Muscle of leg (tissue), 11 donors: ENCODE results near the gene TSNAX. TPM values are rescaled to one million over a fixed set of nuclear protein-coding genes. Genes with fewer than 3 reads are reported as not detected.
"Not testable (repeated sequence)": the region's sequence is repeated elsewhere in the genome, so short reads cannot be mapped to it uniquely, and the experiment has no call there.

Source experiments
- DNase-seq: peaks from one replicate; pipeline ENCODE4 v3.0.0; 2013
- H3K27ac ChIP-seq: one replicate; pipeline ENCODE4 v1.5.1; 2013; ENCODE audit warnings: mild to moderate bottlenecking, low read length, control low read depth
- H3K27me3 ChIP-seq: one replicate; pipeline ENCODE4 v1.6.1; 2013; ENCODE audit warnings: low read length; ENCODE audit not compliant: control insufficient read depth, insufficient read depth
- H3K36me3 ChIP-seq: one replicate; pipeline ENCODE4 v1.6.1; 2013; ENCODE audit warnings: low read length; ENCODE audit not compliant: control insufficient read depth, insufficient read depth
- H3K4me1 ChIP-seq: one replicate; pipeline ENCODE4 v1.6.1; 2013; ENCODE audit warnings: low read length; ENCODE audit not compliant: control insufficient read depth, insufficient read depth
- H3K4me3 ChIP-seq: one replicate; pipeline ENCODE4 v1.5.1; 2013; ENCODE audit warnings: low read length, control low read depth
- H3K9me3 ChIP-seq: replicated peaks from 2 replicates; pipeline ENCODE4 v1.6.1; 2013; ENCODE audit warnings: low read depth, low read length; ENCODE audit not compliant: control insufficient read depth
- WGBS: methylation state at CpG from one replicate; pipeline ENCODE4 v1.1.5; 2013; ENCODE audit warnings: missing lambda C conversion rate; ENCODE audit not compliant: insufficient coverage; 5-methylcytosine and 5-hydroxymethylcytosine counted together
- polyA plus RNA-seq, 8 donors: library from polyadenylated mRNA; unstranded; fragments of 120-200 nt; gene quantifications; one replicate each; pipeline versions ENCODE4 v1.2.1 to v1.2.3, GENCODE V29; 2013; ENCODE audit warnings: inconsistent platforms in 1 of 8, low replicate concordance in 1 of 8; ENCODE audit not compliant: insufficient read length in 8 of 8, insufficient read depth in 1 of 8
- total RNA-seq: library from RNA; stranded (reverse); fragments of 120-200 nt; gene quantifications from one replicate; pipeline ENCODE4 v1.2.4, GENCODE V29; 2013

The TSNAX gene
- total and polyA plus RNA-seq, 9 donors, result 23.0 to 34.7 (median 30.8) TPM

- DNase-seq, result no peak
- Histone ChIP-seq H3K36me3 (no peaks in the 10 kb centered on the region), H3K9me3 (no peaks in the 10 kb centered on the region), H3K4me1 (no peaks in the 10 kb centered on the region), H3K27me3 (no peaks in the 10 kb centered on the region), H3K27ac (no peak overlapping the region), H3K4me3 (no peak overlapping the region)
- 94% methylated on average over 1 of the region's 11 CpGs for WGBS
These were observed 48.6 kb downstream of the TSNAX start for GRCh38 chr1:231576804-231577718.

GRCh38 chr1:231580874-231581273 is 52.4 kb downstream of the TSNAX start:
- WGBS, result no CpG with 5 or more reads among the region's 1 CpG
- H3K4me3 ChIP-seq, result no peak overlapping the region
- H3K9me3 ChIP-seq, result no peaks in the 10 kb centered on the region
- H3K36me3 ChIP-seq, result no peaks in the 10 kb centered on the region
- H3K4me1 ChIP-seq, result no peaks in the 10 kb centered on the region
- H3K27me3 ChIP-seq, result no peaks in the 10 kb centered on the region
- H3K27ac ChIP-seq, result peak overlapping the region; percentile 29
- no peak for DNase-seq

GRCh38 chr1:231581859-231582258 is 53.4 kb downstream of the TSNAX start:
- DNase-seq, result no peak
- no peaks in the 10 kb centered on the region for H3K4me1 ChIP-seq
- 40% methylated on average over 1 of the region's 2 CpGs for WGBS
- H3K9me3 ChIP-seq, result no peaks in the 10 kb centered on the region
- H3K36me3 ChIP-seq, result no peaks in the 10 kb centered on the region
- H3K27me3 ChIP-seq, result no peaks in the 10 kb centered on the region
- peak overlapping the region; percentile 21 for H3K27ac ChIP-seq
- no peak overlapping the region for H3K4me3 ChIP-seq

GRCh38 chr1:231583376-231583775 is 54.9 kb downstream of the TSNAX start:
- H3K4me1 ChIP-seq, result no peaks in the 10 kb centered on the region
- 57% methylated on average over 1 of the region's 6 CpGs for WGBS
- DNase-seq, result no peak
- no peaks in the 10 kb centered on the region for H3K36me3 ChIP-seq
- no peaks in the 10 kb centered on the region for H3K9me3 ChIP-seq
- no peak overlapping the region for H3K27ac ChIP-seq
- H3K27me3 ChIP-seq, result no peaks in the 10 kb centered on the region
- H3K4me3 ChIP-seq, result no peak overlapping the region

GRCh38 chr1:231584117-231584516 is 55.6 kb downstream of the TSNAX start:
- H3K4me3 ChIP-seq, result no peak overlapping the region
- peak overlapping the region; percentile 59 for H3K27ac ChIP-seq
- H3K27me3 ChIP-seq, result no peaks in the 10 kb centered on the region
- H3K9me3 ChIP-seq, result no peaks in the 10 kb centered on the region
- H3K36me3 ChIP-seq, result no peaks in the 10 kb centered on the region
- DNase-seq, result peak; percentile 63
- WGBS, result 60% methylated on average over 1 of the region's 3 CpGs
- no peaks in the 10 kb centered on the region for H3K4me1 ChIP-seq

- WGBS, result 87% methylated on average over 3 of the region's 5 CpGs
- Histone ChIP-seq H3K4me3 (no peak overlapping the region), H3K9me3 (no peaks in the 10 kb centered on the region), H3K27me3 (no peaks in the 10 kb centered on the region), H3K27ac (no peak overlapping the region), H3K4me1 (no peaks in the 10 kb centered on the region), H3K36me3 (no peaks in the 10 kb centered on the region)
- DNase-seq, result no peak
These were observed 56.5 kb downstream of the TSNAX start for GRCh38 chr1:231584921-231585320.

- Histone ChIP-seq H3K36me3 (no peaks in the 10 kb centered on the region), H3K27ac (no peak overlapping the region), H3K9me3 (peaks cover 2% of the 10 kb centered on the region), H3K4me3 (no peak overlapping the region), H3K27me3 (no peaks in the 10 kb centered on the region), H3K4me1 (no peaks in the 10 kb centered on the region)
- WGBS, result 0% methylated on average over 1 of the region's 12 CpGs
- DNase-seq, result peak; percentile 68
These were observed 62.2 kb downstream of the TSNAX start for GRCh38 chr1:231590453-231591198.

- Histone ChIP-seq H3K9me3 (peaks cover 2% of the 10 kb centered on the region), H3K4me3 (no peak overlapping the region), H3K27me3 (no peaks in the 10 kb centered on the region), H3K4me1 (peaks cover 5% of the 10 kb centered on the region), H3K27ac (no peak overlapping the region), H3K36me3 (no peaks in the 10 kb centered on the region)
- DNase-seq, result no peak
- 51% methylated on average over 9 of the region's 11 CpGs for whole genome bisulfite sequencing
These were observed 63.0 kb downstream of the TSNAX start for GRCh38 chr1:231591466-231591865.

- no peak overlapping the region for H3K4me3 ChIP-seq
- H3K9me3 ChIP-seq, result peaks cover 2% of the 10 kb centered on the region
- no peak for DNase-seq
- H3K4me1 ChIP-seq, result peaks cover 7% of the 10 kb centered on the region
- WGBS, result no CpG with 5 or more reads among the region's 1 CpG
- no peaks in the 10 kb centered on the region for H3K36me3 ChIP-seq
- H3K27me3 ChIP-seq, result no peaks in the 10 kb centered on the region
- no peak overlapping the region for H3K27ac ChIP-seq
These were observed 64.3 kb downstream of the TSNAX start for GRCh38 chr1:231592809-231593208.

GRCh38 chr1:231593264-231593663 is 64.8 kb downstream of the TSNAX start:
- not testable (repeated sequence) for H3K9me3 ChIP-seq, H3K4me3 ChIP-seq, H3K27ac ChIP-seq, H3K36me3 ChIP-seq, H3K27me3 ChIP-seq, DNase-seq, H3K4me1 ChIP-seq
- no CpG with 5 or more reads among the region's 1 CpG for WGBS
